ENCODE measurements around the gene ABHD8.

DNA sequence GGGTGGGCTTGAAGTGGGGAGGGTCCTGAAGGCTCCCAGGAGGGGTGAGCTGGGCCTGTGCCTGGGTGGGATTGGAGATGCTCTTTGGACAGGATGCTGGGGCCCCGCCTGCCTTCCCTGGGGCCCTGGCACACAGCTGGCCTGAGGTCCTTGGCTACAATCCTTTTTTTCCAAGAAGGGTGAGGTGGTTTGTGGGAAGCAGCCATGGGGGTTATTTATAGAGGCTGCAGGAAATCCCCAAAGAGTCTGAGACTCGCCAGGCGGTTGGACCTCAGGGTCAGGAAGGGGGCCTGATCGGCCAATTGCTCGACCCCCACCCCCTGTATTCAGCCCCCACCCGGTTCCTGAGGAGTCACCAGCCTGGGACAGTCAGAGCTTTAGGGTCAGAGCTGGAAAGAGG, 44.1 kb upstream of the ABHD8 start:
- TF ChIP-seq, protein P1, sequence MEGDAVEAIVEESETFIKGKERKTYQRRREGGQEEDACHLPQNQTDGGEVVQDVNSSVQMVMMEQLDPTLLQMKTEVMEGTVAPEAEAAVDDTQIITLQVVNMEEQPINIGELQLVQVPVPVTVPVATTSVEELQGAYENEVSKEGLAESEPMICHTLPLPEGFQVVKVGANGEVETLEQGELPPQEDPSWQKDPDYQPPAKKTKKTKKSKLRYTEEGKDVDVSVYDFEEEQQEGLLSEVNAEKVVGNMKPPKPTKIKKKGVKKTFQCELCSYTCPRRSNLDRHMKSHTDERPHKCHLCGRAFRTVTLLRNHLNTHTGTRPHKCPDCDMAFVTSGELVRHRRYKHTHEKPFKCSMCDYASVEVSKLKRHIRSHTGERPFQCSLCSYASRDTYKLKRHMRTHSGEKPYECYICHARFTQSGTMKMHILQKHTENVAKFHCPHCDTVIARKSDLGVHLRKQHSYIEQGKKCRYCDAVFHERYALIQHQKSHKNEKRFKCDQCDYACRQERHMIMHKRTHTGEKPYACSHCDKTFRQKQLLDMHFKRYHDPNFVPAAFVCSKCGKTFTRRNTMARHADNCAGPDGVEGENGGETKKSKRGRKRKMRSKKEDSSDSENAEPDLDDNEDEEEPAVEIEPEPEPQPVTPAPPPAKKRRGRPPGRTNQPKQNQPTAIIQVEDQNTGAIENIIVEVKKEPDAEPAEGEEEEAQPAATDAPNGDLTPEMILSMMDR (IDR thresholded peaks at IDR 0.05; ENCODE audit: low read depth, low read length), result no peak
- no peak for TF ChIP-seq POLR2A (IDR thresholded peaks at IDR 0.05; ENCODE audit: extremely low read depth, insufficient read length)
- TF ChIP-seq, protein P2, sequence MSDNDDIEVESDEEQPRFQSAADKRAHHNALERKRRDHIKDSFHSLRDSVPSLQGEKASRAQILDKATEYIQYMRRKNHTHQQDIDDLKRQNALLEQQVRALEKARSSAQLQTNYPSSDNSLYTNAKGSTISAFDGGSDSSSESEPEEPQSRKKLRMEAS (IDR thresholded peaks at IDR 0.05; ENCODE audit: low read depth, low read length), result no peak

Measured in NB4 (cell line).